Lower leg skin (tissue), 3 donors: ENCODE results near the gene CPLX4.
"Not testable (repeated sequence)": the region's sequence is repeated elsewhere in the genome, so short reads cannot be mapped to it uniquely, and the experiment has no call there.

ENCODE experiments used
- POLR2A ChIP-seq, 2 donors: fragments of 450-650 bp; IDR thresholded peaks; one replicate each; pipeline ENCODE4 v1.6.1; 2016 to 2017; ENCODE audit warnings: antibody characterized with exemption in 2 of 2, mild to moderate bottlenecking in 1 of 2, moderate library complexity in 1 of 2
- TF ChIP-seq, protein P1 (sequence below), 3 donors: fragments of 450-650 bp; IDR thresholded peaks; one replicate each; pipeline ENCODE4 v1.5.1; 2016; ENCODE audit warnings: antibody characterized with exemption in 3 of 3, mild to moderate bottlenecking in 3 of 3, moderate library complexity in 2 of 3

DNA sequence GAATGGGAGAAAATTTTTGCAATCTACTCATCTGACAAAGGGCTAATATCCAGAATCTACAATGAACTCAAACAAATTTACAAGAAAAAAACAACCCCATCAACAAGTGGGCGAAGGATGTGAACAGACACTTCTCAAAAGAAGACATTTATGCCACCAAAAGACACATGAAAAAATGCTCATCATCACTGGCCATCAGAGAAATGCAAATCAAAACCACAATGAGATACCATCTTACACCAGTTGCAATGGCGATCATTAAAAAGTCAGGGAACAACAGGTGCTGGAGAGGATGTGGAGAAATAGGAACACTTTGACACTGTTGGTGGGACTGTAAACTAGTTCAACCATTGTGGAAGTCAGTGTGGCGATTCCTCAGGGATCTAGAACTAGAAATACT, 56.6 kb downstream of the CPLX4 start:
- TF ChIP-seq, protein P1, sequence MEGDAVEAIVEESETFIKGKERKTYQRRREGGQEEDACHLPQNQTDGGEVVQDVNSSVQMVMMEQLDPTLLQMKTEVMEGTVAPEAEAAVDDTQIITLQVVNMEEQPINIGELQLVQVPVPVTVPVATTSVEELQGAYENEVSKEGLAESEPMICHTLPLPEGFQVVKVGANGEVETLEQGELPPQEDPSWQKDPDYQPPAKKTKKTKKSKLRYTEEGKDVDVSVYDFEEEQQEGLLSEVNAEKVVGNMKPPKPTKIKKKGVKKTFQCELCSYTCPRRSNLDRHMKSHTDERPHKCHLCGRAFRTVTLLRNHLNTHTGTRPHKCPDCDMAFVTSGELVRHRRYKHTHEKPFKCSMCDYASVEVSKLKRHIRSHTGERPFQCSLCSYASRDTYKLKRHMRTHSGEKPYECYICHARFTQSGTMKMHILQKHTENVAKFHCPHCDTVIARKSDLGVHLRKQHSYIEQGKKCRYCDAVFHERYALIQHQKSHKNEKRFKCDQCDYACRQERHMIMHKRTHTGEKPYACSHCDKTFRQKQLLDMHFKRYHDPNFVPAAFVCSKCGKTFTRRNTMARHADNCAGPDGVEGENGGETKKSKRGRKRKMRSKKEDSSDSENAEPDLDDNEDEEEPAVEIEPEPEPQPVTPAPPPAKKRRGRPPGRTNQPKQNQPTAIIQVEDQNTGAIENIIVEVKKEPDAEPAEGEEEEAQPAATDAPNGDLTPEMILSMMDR (IDR thresholded peaks at IDR 0.05) = not testable (repeated sequence)
- TF ChIP-seq POLR2A (IDR thresholded peaks at IDR 0.05) = not testable (repeated sequence)
